CD4-positive, alpha-beta T cell treated with Interleukin-17A for 4 hours (primary cell): ENCODE measurements around the gene FRK.

ENCODE experiments used
- DNase-seq: peaks from one replicate; pipeline ENCODE4 v3.0.0-alpha.2; 2020; ENCODE audit warnings: mixed read lengths

FRK gene

DNA sequence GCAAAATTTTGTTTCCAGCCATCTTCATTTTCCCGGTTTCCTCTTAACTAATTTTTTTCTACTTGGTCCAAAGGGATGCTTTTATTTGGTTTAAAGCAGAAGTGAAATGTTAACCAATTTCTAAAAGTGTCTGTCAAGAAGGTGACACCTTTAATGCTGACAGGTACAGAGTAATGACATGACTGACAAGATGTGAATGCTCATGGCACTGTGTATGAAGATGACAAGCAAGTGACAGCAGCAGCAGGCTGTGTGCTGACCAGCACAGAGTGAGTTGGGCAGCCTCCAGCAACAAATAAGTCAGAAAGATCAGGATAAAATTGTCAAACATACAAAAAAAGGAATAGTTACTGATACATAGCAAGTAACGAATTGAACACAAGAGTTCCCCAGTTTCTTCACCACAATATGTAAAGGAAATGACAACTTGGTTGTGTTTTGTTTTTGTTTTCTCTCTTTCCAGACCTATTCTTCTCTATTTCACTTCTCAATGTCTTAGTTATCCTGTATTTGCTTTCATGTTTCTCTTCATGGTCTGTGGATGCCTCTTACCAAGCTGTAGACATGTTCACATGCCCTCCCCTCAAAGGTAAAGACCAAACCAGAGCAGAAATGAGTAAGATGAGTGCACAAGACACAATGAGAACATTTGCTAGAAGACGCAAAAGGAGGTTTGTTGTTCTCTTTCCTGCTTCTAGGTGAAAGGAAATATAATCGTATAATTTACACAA lies 174.9 kb downstream of the FRK start:
- DNase-seq: no peak

DNA sequence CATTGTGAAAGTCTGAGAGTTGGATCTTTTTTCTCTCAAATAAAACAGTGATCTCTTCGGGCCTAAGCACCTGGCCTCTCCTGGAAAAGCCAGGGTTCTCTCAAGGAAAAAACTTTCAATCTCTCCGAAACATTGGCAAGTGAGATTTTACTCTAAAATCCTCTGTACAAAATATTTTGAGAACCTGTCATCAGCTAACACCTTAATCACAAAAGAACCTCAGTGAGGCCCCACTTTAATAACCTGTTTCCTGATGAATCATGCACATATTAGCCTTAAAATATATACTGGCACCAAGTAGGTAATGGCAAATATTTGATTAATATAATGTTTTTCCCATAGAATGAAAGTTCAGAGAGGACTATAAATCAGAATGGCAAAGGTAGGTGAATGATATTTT lies 177.9 kb downstream of the FRK start:
- no peak for DNase-seq

DNA sequence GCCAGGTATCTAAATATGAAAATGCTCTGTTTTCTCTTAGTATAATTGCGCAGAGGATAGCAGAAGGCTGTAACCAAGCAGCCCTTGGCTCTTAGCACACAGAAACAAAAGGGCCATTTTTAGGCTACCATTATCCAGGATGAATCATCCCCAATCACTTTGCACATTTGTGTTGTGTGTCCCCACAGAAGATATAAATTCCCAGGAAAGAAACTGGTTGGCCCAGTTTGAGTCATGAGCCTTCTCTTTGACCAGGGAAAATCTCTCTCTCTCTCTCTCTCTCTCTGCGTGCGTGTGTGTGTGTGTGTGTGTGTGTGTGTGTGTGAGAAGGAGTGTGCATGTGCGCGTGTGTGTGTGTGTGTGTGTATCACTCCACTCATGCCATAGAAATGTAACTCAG lies 178.5 kb downstream of the FRK start:
- no peak for DNase-seq
